HG02763 (cell line): ENCODE data around the gene CANX.

ENCODE experiments used
- ATAC-seq: cut with Tn5 transposase; IDR thresholded peaks from one replicate; pipeline ENCODE4 v1.9.1; 2021; ENCODE audit warnings: mild to moderate bottlenecking, moderate library complexity; ENCODE audit not compliant: unreplicated experiment

Gene CANX

DNA sequence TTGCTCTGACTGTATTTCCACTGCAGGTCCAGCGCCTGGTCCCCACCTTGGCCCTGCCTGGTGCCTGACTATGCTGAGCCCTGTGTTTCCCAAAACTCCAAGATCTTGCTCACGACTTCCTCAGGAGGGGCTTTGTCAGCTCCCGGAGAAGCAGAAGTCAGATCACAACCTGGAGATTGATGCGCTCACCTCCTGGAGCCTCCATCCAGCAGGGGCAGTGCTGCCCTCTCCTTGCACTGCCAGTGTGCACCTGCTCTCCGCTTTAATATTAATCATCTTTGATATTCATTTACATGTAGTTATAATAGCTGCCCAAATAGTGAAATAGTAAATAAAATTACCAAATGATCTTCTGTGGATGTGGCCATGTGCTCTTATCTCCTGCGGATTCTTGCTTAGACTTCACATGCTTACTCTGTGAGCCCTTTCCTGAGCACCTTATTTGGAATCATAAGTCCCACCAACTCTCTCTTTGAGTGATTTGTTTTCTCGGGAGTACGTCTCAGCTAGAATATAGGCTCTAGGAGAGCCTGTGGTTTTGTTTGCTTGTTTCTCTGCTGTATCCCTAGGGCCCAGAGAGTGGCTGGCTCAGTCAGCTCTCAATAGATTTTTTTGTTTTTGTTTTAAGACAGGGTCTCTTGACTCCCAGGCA lies 51.2 kb downstream of the CANX start:
- ATAC-seq: no peak

DNA sequence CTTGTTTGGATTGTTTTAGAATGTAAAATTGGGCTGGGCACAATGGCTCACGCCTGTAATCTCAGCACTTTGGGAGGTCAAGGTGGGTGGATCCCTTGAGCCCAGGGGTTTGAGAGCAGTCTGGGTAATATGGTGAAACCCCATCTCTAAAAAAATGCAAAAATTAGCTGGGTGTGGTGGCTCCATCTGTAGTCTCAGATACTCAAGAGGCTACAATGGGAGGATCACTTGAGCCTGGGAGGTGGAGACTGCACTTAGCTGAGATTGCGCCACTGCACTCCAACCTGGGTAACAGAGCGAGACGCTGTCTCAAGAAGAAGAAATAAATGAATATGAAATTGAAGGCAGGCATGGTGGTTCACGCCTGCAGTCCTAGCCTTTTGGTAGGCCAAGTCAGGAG lies 55.2 kb downstream of the CANX start:
- ATAC-seq: no peak

DNA sequence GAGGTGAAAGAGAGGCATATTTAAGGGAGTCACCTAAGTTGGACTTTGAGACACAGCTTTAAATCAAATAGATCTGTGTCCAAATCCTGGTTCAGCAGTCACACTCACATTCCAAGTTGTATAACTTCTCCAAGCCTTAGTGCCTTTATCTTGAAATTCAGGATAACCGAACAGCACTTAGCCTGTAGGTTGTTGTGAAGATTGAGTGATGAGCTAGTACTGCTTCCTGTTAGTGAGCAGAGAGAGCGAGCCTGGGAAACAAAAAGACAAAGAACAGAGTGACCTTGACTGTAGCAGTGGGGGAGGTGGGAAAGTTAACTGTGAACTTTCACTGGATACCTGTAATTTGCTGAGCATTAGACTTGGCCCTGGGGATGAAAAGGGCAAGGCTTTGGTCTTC lies 56.3 kb downstream of the CANX start:
- no peak for ATAC-seq

DNA sequence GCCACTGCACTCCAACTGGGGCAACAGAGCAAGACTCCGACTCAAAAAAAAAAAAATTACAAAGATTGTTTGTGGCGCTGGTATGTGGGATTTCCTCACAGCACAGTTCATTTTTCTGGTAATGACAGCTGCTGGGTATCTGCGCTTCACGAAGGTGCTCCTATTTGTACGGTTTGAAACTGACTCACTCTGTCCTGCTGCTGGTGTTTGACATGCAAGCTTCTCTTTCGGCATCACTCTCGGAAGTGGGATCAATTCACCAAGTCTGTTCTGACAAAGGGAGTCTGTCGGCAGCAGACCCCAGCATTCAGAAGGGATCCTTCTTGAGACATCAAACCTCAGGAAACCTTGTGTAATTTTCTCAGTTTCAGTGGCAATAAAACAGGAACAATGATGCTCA lies 60.2 kb downstream of the CANX start:
- ATAC-seq: no peak

DNA sequence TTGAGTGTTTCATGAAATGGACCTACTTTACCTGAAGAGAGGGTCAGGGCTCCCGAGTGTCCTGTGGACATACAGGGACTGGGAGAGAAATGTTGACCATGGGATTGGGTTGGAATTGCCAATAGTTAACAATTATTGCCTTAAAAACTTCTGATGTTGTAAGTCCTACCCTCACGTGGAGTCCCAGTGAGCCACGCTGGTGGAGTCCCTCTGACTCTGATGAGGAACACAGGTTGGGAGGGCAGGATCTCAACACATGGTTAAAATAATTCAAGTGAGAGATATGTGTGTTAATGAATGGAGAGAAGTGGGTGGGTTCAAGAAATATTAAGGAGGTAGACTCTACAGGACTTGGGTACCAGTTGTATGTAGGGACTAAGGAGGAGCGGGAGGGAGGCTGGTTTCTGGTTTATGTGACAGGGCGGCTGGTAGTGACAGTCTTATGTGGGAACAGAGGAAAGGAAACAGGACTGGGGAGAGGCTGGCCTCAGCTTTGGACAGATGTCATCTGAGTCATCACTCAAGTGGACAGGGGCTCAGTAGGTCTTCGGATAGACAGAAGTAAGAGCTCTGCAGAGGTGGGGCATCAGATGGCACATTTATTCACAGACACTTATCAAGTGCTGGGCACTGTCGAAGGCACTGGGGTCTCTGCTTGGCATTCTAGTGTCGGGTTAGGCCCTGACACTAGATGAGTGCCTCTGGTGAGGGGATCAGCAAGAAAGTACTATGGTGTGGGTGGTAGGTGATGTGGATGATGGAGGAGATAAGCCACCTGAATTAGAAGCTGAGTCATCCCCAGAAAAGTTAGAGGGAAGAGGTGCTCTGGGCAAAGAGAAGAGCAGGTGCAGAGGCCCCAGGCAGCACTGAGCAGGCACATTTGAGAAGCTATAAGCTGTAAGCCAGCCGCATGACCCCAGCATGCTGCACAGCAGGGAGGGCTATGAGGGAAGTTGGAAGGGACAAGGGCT lies 61.1 kb downstream of the CANX start:
- ATAC-seq: no peak

DNA sequence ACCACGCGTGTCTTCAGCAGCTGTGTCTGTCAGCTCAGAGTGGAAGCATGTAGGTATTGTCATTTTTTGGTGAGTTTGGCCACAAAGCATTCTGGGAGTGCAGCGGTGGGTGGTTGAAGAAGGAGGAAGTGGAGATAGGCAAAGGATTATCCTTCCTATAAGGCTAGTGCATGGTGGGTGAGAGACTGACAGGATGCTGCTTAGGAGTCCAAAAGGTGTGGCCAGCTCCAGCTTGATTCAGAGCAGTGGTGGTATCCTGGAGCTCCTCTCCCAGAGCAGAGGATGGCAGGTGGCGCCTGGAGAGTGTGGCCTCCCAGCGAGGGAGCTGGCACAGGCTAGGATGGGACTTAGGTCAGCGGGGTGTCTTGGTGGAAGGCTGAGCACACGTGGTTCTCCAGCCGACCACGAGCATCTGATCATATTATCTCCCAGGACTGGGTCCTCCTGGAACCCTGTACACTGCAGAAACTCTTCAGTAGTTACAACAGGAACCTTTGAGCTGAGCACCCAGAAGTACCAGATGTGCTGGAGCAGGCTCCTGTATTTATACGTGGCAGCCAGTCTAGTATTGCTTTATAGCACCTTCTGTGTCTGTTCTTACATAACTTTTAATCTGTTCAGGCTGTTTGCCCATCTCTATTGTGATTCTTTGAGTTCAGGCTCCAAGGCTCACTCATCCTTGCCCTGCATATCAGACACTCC lies 63.5 kb downstream of the CANX start:
- no peak for ATAC-seq

DNA sequence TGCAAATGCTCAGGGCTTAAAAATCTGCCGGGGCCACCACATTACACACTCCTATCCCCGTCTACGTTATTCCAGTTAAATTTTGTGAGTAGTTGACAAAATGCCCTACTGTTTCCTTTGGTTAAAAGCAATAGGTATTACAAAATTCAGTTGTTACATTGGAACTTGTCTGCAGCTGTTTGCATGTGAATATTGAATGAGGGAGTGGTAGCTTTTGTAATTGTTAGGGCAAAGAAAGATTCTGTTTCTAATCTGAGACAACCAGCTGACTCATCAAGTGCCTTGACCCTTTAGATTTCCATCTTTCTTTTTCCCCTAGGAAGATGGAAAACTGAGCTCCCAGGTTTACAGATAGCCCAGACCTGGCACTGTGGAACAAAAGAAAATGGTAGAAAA lies 64.0 kb downstream of the CANX start:
- no peak for ATAC-seq

DNA sequence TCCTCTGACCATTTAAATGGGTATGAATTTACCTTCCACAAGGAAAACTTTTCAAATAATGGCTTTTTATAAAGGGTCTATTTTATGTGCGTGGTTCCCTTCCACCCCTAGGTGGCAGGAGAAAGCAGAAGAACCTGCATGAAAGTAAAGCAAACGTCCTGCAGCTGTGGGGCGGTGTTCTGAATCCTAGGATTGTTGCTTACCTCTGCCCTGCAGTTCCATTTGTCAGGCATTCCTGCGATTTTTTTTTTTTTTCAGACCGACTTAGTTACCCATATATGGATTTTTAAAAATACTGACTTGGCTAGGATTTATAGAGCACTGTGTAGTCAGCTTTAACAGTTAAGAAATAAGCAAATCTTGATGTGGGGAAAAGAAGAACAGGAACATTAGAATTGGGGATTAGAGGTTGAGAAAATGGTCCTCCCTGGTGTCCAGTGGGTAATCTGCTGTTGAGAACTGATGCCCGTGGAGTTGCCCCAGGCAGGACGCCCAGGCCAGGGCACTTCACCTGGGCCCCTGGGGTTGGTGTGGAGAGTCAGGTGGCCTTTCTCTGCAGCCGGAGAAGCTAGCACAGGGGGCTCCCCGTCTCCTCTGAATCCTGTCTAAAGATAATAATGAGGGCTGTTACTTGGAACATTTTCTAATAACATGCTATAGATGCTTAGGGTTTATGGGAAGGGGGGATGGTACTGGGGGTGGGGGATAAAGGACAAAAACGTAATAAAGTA lies 64.6 kb downstream of the CANX start:
- no peak for ATAC-seq

DNA sequence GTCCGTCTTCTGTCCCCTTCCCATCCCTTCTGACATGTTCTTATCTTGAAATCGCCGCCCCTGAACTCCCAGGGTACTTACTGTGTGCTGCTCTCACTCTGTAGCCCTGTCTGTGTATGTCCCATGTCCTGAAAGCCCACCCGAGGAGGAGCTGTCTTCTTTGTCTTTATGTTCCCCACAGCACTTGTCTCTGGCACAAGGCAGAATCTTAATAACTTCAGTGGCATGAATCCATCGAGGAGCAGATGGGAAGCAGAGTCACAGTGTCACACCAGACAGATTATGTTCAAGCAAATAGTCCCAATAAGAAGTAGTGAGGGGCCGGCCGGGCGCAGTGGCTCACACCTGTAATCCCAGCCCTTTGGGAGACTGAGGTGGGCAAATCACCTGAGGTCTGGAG lies 65.3 kb downstream of the CANX start:
- ATAC-seq: no peak

DNA sequence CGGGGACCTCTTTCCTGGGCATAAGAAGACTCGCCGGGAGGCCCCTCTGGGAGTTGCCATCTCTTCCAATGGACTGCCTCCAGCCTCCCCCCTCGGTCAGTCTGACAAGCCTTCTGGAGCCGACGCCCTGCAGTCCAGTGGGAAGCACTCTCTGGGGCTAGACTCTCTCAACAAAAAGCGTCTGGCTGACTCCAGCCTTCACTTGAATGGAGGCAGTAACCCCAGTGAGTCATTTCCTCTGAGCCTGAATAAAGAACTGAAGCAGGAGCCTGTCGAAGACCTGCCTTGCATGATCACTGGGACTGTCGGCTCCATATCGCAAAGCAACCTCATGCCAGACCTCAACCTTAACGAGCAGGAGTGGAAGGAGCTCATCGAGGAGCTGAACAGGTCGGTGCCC lies 66.6 kb downstream of the CANX start:
- no peak for ATAC-seq

DNA sequence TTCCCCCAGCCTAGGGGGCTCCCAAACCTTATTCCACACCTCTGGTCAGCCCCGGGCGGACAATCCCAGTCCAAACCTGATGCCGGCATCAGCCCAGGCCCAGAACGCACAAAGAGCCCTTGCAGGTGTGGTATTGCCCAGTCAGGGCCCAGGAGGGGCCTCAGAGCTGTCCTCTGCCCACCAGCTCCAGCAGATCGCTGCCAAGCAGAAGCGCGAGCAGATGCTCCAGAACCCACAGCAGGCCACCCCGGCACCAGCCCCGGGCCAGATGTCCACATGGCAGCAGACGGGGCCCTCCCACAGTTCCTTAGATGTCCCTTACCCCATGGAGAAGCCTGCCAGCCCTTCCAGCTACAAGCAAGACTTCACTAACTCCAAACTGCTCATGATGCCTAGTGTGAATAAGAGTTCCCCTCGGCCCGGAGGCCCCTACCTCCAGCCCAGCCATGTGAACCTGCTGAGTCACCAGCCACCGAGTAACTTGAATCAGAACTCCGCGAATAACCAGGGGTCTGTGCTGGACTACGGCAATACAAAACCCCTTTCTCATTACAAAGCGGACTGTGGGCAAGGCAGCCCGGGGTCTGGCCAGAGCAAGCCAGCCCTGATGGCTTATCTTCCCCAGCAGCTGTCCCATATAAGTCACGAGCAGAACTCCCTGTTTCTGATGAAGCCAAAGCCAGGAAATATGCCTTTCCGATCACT lies 67.4 kb downstream of the CANX start:
- ATAC-seq: no peak

DNA sequence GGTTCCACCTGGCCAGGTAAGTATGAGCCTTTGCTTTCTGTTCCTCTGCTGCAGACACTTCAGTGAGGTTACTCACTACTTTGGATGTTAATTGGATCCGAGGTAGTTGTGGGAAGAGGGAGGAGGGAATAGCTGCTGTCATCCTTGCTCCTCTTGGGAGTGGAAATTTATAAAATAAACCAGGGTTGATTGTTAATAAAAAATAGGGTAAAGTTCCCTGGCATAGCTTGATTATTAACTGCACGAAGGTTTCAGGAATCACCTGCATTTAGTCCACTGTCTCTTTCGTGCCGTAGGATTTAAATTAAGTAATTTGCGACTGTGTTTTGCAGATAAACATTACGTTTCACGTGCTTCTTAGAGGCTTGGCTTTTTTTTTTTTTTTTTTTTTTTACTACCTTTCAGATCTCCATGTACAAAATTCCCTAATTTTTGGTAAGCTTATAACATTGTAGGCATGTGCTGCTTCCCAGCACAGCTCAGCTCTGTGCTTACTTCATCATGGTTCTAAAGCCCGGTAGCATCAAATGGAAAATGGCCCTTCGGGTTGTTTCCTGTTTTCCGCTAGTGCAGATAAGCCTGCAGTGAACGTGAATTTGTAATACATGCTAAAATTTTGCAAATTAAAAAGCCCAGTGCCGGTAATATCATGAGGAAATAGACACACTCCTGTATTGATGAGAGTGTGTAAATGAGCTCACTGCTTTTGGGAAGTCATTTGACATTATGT lies 68.1 kb downstream of the CANX start:
- no peak for ATAC-seq

DNA sequence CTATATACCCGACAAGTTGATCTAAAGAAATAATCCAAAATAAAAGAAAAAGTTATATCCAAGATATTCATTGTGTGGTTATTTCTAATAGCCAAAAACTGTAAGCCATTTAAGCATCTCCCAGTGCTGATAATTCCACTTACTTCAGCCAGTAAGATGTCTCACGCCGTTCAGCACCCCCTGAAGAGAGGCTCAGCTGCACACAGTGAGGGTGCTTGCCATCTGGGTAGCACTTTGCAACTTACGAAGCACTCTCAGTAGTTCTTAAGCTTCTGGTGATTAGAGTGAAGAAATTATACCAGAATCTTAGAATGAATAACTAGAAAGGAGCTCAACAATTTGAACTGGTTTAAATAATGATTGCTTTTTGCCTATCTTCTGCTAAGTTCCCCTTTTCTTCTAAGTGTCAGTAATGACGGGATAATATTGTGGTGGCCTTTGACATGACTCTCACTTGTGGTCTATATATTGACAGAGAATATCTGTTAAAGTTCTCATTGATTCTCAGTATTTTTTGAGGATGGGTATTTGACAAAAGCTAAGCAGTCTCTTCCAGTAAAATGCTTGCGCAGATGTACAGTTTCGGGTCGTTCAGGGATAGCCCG lies 68.8 kb downstream of the CANX start:
- ATAC-seq: no peak

DNA sequence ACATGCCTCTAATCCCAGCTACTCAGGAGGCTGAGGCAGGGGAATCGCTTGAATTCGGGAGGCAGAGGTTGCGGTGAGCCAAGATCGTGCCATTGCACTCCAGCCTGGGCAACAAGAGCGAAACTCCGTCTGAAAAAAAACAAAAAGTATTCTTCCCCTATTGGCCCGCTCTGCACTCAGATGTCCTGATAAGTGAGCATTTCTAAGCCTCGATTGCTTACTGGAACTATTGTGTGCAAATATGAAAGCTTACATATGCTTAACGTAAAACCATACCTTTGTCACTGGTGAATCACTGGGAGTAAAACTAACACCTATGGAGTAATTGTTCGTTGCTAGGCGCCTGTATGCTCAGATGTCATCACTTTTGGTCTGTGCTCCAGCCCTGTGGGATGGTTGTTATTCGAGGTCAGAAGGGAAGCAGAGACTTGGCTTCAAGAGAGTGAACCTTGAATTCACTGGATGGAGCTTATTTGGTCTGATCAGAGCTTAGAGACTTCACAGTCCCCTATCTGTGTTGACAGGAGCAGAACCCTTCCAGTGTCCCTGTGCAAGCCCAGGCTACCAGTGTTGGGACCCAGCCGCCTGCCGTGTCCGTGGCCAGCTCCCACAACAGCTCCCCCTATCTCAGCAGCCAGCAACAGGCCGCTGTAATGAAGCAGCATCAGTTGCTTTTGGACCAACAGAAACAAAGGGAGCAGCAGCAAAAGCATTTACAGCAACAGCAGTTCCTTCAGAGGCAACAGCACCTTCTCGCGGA lies 69.7 kb downstream of the CANX start:
- no peak for ATAC-seq

DNA sequence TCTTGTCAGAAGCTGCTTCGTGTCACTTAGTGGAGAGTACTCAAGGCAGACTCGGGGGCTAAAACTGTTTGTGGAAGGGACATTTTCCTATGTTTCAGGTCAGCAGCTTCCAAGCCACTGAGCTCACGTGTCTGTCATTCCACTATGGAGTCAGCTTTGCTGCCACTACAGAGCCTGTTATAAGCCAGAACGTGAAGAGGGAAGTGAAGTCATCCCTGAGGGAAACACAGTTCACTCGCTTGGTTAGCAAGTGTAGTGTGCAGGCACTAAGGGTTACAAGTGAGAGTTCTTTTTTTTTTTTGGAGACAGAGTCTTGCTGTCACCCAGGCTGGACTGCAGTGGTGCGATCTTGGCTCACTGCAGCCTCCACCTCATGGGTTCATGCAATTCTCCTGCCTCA lies 70.5 kb downstream of the CANX start:
- no peak for ATAC-seq

DNA sequence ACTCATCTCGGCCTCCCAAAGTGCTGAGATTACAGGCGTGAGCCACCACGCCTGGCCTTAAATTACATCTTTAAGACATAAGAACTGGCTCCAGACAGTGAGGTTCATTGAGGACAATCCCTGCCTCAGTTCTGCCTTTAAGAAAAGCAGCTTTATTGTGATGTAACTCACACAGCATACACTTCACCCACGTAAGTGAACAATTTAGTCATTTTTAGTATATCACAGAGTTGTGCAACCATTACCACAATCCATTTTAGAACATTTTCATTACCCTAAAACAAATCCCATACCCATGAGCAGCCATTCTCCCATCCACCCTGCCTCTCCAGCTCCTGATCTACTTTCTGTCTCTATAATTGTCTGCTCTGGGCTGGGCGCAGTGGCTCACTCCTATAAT lies 71.0 kb downstream of the CANX start:
- no peak for ATAC-seq

DNA sequence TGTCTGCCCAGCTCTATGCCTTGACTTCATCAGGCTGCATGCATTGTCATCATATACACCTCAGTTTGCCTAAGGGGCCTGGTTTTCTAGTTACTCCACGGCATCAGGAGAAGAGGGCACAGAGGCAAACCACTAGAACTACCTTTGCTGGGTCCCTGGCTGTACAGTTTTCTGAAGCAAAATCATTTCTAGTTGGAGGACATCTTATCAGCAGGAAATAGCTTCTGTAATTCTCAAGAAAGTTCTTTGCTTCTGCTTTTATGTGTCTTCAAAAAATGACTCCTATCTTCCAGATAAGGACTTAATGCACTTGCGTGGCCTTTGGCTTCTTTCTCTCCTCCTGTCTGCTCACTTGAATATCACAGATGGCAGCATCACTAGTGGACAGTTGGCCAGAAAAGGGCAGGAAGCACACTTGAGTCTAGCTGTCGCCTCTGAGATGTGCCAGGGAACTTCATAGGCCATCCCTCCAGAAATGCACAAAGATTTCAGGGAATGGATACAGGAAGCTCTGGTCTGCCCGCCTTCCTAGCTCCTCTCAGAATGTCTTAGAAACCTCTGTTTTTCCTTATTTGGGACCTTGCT lies 72.6 kb downstream of the CANX start:
- no peak for ATAC-seq

DNA sequence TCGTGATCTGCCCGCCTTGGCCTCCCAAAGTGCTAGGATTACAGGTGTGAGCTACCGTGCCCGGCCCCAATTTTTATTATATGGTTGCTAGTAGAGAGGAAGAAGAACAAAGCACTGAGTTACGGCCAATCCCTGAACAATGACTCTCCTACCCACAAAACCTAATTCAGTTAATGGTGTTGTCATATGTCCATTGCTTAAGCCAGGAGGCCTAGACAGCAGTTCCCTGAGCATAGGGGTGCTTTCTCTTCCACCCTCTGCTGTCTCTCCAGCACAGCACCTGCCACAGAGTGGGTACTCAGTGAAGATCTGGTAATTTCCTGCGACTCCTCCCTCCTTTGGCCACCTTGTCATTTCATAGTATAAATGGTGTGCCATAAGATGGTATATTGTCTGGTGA lies 73.6 kb downstream of the CANX start:
- no peak for ATAC-seq
